ENCODE data around the gene MAPK4.

- TF ChIP-seq CTCF (IDR thresholded peaks at IDR 0.05; ENCODE audit: borderline replicate concordance, extremely low read depth, low read length, poor library complexity, severe bottlenecking) (no peak), EZH2 (IDR thresholded peaks at IDR 0.05; ENCODE audit: borderline replicate concordance, low read depth, low read length, severe bottlenecking) (no peak)
These were observed 188.6 kb downstream of the MAPK4 start for GRCh38 chr18:50748243-50749229.

Measured in DND-41 (cell line).